Common myeloid progenitor, CD34-positive (primary cell): Measurements from ENCODE around the gene SPCS1.
"Not testable (repeated sequence)": the region's sequence is repeated elsewhere in the genome, so short reads cannot be mapped to it uniquely, and the experiment has no call there.

Experiments used
- CTCF ChIA-PET: fragments of 350-600 bp; sonication (Branson Sonifier 250); formaldehyde crosslinking; loops from one replicate; lab custom pipeline; 2021; ENCODE audit warnings: antibody characterized with exemption; lab: Charles Lee
- POLR2A ChIA-PET: fragments of 350-600 bp; sonication (Branson Sonifier 250); formaldehyde crosslinking; loops from one replicate; lab custom pipeline; 2021; ENCODE audit warnings: antibody characterized with exemption; lab: Charles Lee
- DNase-seq, 3 donors: peaks; one replicate each; pipeline versions ENCODE4 v3.0.0 to v3.0.0-alpha.2; 2013
- H3K27ac ChIP-seq, 2 experiments: 1 replicate in 1 of 2; 2 replicates in 1 of 2; pipeline ENCODE4 v1.7.0; 2013; ENCODE audit warnings: inconsistent platforms in 2 of 2, low read length in 2 of 2, mild to moderate bottlenecking in 2 of 2, low read depth in 1 of 2, moderate library complexity in 1 of 2; ENCODE audit not compliant: severe bottlenecking in 2 of 2, insufficient read depth in 1 of 2, poor library complexity in 1 of 2
- H3K27me3 ChIP-seq, 5 experiments: replicated peaks in 2 of 5; 1 replicate in 3 of 5; 2 replicates in 2 of 5; pipeline versions ENCODE4 v1.6.1 to v1.7.0; 2013; ENCODE audit warnings: low read length in 4 of 5, mild to moderate bottlenecking in 2 of 5, moderate library complexity in 2 of 5, inconsistent platforms in 1 of 5; ENCODE audit not compliant: insufficient read depth in 5 of 5, control insufficient read depth in 4 of 5
- H3K36me3 ChIP-seq, 4 experiments: 1 replicate in 2 of 4; 2 replicates in 2 of 4; pipeline versions ENCODE4 v1.6.1 to v1.7.0; 2013; ENCODE audit warnings: low read length in 3 of 4, control low read depth in 1 of 4, mild to moderate bottlenecking in 1 of 4; ENCODE audit not compliant: control insufficient read depth in 4 of 4, insufficient read depth in 4 of 4
- H3K4me1 ChIP-seq, 4 experiments: 1 replicate in 3 of 4; 2 replicates in 1 of 4; pipeline versions ENCODE4 v1.6.1 to v1.7.1; 2013; ENCODE audit warnings: low read length in 3 of 4, mild to moderate bottlenecking in 3 of 4, control low read depth in 1 of 4, inconsistent platforms in 1 of 4, moderate library complexity in 1 of 4; ENCODE audit not compliant: control insufficient read depth in 4 of 4, insufficient read depth in 4 of 4; ENCODE audit errors: control extremely low read depth in 1 of 4
- H3K4me3 ChIP-seq, 7 experiments: 1 replicate in 4 of 7; 2 replicates in 3 of 7; pipeline versions ENCODE4 v1.5.1 to v1.7.0; 2013; ENCODE audit warnings: mild to moderate bottlenecking in 7 of 7, low read length in 6 of 7, moderate library complexity in 6 of 7, inconsistent platforms in 2 of 7, low read depth in 2 of 7, control low read depth in 1 of 7; ENCODE audit not compliant: insufficient read depth in 4 of 7, control insufficient read depth in 1 of 7; ENCODE audit errors: extremely low read depth in 1 of 7
- H3K9me3 ChIP-seq, 5 experiments: 1 replicate in 4 of 5; 2 replicates in 1 of 5; pipeline versions ENCODE4 v1.6.1 to v1.7.1; 2013; ENCODE audit warnings: low read length in 4 of 5, mild to moderate bottlenecking in 2 of 5, inconsistent platforms in 1 of 5, low read depth in 1 of 5, moderate library complexity in 1 of 5; ENCODE audit not compliant: control insufficient read depth in 4 of 5, insufficient read depth in 2 of 5; ENCODE audit errors: control extremely low read depth in 1 of 5
- WGBS: methylation state at CpG from one replicate; pipeline ENCODE4 v1.1.5; 2013; ENCODE audit not compliant: insufficient coverage; 5-methylcytosine and 5-hydroxymethylcytosine counted together

Gene SPCS1

DNA sequence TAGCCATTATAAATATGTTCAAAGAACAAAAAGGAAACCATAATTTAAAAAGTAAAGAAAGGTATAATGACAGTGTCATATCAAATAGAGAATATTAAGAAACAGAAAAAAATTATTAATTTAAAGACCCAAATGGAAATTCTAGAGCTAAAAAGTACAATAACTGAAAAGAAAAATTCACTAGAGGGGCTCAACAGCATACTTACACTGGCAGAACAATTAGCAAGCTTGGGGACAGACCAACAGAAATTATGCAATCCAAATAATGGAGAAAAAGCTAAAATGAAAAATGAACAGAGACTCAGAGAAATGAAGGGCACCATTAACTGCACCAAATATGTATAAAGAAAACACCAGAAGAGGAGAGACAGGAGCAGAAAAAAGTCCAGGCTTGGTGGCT, 13.7 kb downstream of the SPCS1 start:
- peaks cover 3 to 39% (median 16%) of the 10 kb centered on the region in 4 experiments for H3K4me1 ChIP-seq
- ChIA-PET POLR2A (no interaction called here), CTCF (interaction anchor here (1.2 kb wide), 2 partner anchors 10 to 14 kb away, joined by 3 read pairs; partner anchors contain the start of genes GLT8D1 and SPCS1)
- H3K9me3 ChIP-seq: no peaks in the 10 kb centered on the region
- H3K36me3 ChIP-seq: peaks cover 4 to 16% (median 11%) of the 10 kb centered on the region in 4 experiments
- H3K27me3 ChIP-seq: no peaks in the 10 kb centered on the region
- no peak overlapping the region for H3K4me3 ChIP-seq
- no peak overlapping the region for H3K27ac ChIP-seq
- no peak for DNase-seq

- H3K4me3 ChIP-seq: peak overlapping the region in 2 of 7 experiments; percentile 2 to 11
- DNase-seq: peak; percentile 72 to 95 (median 91)
- peaks cover 3 to 25% (median 15%) of the 10 kb centered on the region in 4 experiments for H3K4me1 ChIP-seq
- ChIA-PET POLR2A (interaction anchor here (1.0 to 1.4 kb wide), 2 partner anchors 13 to 15 kb away, joined by 3 to 4 read pairs; no protein-coding TSS in a partner anchor), CTCF (interaction anchor here (0.9 to 1.2 kb wide), 2 partner anchors 12 to 22 kb away, joined by 3 read pairs; no protein-coding TSS in a partner anchor)
- H3K27me3 ChIP-seq: no peaks in the 10 kb centered on the region
- no peaks in the 10 kb centered on the region for H3K9me3 ChIP-seq
- WGBS: 54% methylated on average over 5 of the region's 6 CpGs
- H3K27ac ChIP-seq: no peak overlapping the region
- peaks cover 4 to 16% (median 11%) of the 10 kb centered on the region in 4 experiments for H3K36me3 ChIP-seq
These were observed 15.3 kb downstream of the SPCS1 start for GRCh38 chr3:52721002-52721729.

- Histone ChIP-seq H3K9me3 (no peaks in the 10 kb centered on the region), H3K4me3 (no peak overlapping the region), H3K27me3 (no peaks in the 10 kb centered on the region), H3K4me1 (peaks cover 3 to 25% (median 15%) of the 10 kb centered on the region in 4 experiments), H3K36me3 (peaks cover 4 to 16% (median 10%) of the 10 kb centered on the region in 4 experiments), H3K27ac (no peak overlapping the region)
- DNase-seq: peak in 1 of 3 donors; percentile 6
- 100% methylated on average over 1 of the region's 1 CpG for WGBS
- ChIA-PET POLR2A (interaction anchor here (1.0 to 1.4 kb wide), 2 partner anchors 14 to 15 kb away, joined by 3 to 4 read pairs; no protein-coding TSS in a partner anchor), CTCF (no interaction called here)
These were observed 15.8 kb downstream of the SPCS1 start for GRCh38 chr3:52721730-52722008.

GRCh38 chr3:52722491-52722890, 16.6 kb downstream of the SPCS1 start:
- Histone ChIP-seq H3K36me3 (peaks cover 4 to 21% (median 11%) of the 10 kb centered on the region in 4 experiments), H3K4me3 (no peak overlapping the region), H3K27me3 (no peaks in the 10 kb centered on the region), H3K27ac (no peak overlapping the region), H3K9me3 (no peaks in the 10 kb centered on the region), H3K4me1 (peaks cover 3 to 25% (median 15%) of the 10 kb centered on the region in 4 experiments)
- DNase-seq: no peak
- 93% methylated on average over 7 of the region's 7 CpGs for WGBS
- CTCF ChIA-PET: no interaction called here
- POLR2A ChIA-PET: no interaction called here

- 100% methylated on average over 2 of the region's 5 CpGs for WGBS
- H3K36me3 ChIP-seq: peaks cover 4 to 18% (median 8%) of the 10 kb centered on the region in 4 experiments
- POLR2A ChIA-PET: no interaction called here
These were observed 18.0 kb downstream of the SPCS1 start for GRCh38 chr3:52723935-52724334.

GRCh38 chr3:52724511-52724910, 18.6 kb downstream of the SPCS1 start:
- ChIA-PET CTCF (no interaction called here), POLR2A (no interaction called here)
- H3K27me3 ChIP-seq: no peaks in the 10 kb centered on the region
- peaks cover 3 to 15% (median 6%) of the 10 kb centered on the region in 4 experiments for H3K36me3 ChIP-seq
- WGBS: no CpG with 5 or more reads among the region's 1 CpG
- H3K4me1 ChIP-seq: peaks cover 3 to 25% (median 15%) of the 10 kb centered on the region in 4 experiments
- H3K9me3 ChIP-seq: peaks cover 0 to 9% (median 0%) of the 10 kb centered on the region in 5 experiments
- no peak for DNase-seq
- H3K4me3 ChIP-seq: no peak overlapping the region
- no peak overlapping the region for H3K27ac ChIP-seq

More at GRCh38 chr3:52723935-52724334, 18.0 kb downstream of the SPCS1 start:
- Histone ChIP-seq H3K4me3 (no peak overlapping the region), H3K27ac (no peak overlapping the region), H3K4me1 (peaks cover 3 to 25% (median 15%) of the 10 kb centered on the region in 4 experiments), H3K27me3 (no peaks in the 10 kb centered on the region), H3K9me3 (peaks cover 0 to 9% (median 0%) of the 10 kb centered on the region in 5 experiments)
- DNase-seq: no peak
- CTCF ChIA-PET: no interaction called here

DNA sequence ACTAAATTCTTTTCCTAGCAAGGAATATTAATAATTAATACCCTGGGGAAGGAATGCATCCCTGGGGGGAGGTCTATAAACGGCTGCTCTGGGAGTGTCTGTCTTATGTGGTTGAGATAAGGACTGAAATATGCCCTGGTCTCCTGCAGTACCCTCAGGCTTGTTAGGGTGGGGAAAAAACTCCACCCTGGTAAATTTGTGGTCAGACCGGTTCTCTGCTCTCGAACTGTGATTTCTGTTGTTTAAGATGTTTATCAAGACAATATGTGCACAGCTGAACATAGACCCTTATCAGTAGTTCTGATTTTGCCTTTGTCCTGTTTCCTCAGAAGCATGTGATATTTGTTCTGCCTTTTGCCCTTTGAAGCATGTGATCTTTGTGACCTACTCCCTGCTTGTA, 22.8 kb downstream of the SPCS1 start:
- H3K4me3 ChIP-seq, DNase-seq, H3K27ac ChIP-seq, H3K4me1 ChIP-seq, POLR2A ChIA-PET, H3K27me3 ChIP-seq: not testable (repeated sequence)
- Histone ChIP-seq H3K9me3 (peaks cover 3 to 27% (median 10%) of the 10 kb centered on the region in 5 experiments), H3K36me3 (peaks cover 15 to 47% (median 25%) of the 10 kb centered on the region in 4 experiments)
- CTCF ChIA-PET: interaction anchor here (1.3 kb wide), 1 partner anchor 14 kb away, joined by 4 read pairs; no protein-coding TSS in a partner anchor
- no CpG with 5 or more reads among the region's 3 CpGs for WGBS
